ELF-1 (cell line): ENCODE measurements around the gene PRPF39.
A peak's percentile ranks its signal among the peaks of the same experiment; 100 is the strongest.

Experiments used
- DNase-seq: peaks from one replicate; pipeline ENCODE4 v3.0.0-alpha.2; 2016; ENCODE audit warnings: low read depth, low spot score

PRPF39 gene

DNA sequence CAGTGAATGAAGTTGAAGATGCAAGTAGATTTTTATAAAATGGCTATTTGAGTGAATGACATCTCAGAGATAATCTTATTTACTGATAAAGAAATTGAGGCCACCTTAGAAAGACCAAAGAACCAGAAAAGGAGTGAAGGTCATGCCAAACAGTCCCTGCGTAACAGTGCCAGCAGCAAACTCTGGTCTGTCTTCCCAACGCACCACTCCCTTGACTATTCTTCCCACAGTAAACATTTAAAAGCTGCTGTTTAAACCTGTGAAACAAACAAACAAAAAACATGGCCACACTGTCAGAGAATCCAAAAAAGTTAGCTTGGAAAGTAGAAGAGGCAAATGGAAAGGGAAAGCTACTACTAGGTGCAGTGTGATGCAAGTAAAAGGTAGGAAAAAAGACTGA is 1.5 kb upstream of the PRPF39 start:
- DNase-seq, result no peak

DNA sequence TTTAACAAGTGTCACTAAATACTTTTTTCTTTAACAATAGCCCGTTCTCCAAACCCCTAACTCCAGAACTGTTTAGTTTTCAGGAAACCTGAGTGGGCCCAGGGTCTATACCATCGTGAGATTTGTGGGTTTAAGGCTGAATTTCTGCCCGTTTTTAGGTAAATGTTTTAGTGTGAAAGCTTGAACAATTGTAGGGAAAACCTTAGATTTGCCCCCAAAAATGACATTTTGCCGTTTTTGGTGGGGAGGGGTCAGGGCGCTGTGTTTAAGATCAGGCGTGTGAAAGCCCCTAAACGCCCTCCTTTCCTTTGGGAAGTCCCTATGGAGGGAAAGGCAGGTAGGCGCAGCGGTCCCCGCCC is 320 bp upstream of the PRPF39 start:
- DNase-seq, result no peak

DNA sequence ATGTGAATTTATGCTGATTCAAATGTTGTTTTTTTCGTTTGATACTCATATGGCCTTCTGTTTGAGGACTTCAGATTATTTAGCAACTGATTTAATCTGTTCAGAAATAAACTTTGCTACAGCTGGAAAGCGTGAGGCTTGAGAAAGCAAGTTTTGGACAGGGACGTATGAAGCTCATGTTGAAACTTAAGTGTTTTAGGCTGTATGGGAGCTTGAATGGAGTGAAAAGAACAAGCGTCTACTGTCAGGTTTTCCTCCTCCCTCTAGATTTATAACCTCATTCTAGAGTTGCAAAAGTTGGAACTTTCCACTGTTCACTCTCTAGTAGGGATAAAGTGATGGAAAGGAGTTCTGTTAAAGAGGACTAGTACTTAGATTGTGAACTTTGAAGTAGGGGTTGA is 1.0 kb downstream of the PRPF39 start:
- DNase-seq, result no peak

DNA sequence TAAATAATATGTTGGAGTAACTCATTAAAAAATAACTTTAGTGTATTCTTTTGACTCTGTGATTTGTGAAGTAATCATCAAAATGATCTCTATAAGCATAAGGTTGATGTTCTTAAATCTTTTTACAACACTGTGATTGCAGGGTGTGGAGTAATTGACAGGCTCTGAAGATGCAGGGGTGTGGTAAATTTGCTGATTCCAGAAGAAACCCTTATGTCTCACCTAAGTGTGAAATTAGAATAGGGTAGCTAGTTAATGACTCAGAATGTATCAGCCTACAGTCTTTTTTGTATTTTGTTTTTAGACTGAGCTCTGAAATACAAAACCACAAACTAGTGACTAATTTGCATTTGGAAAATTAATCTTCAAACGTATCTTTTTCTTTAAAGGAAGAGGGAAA is 5.9 kb downstream of the PRPF39 start:
- no peak for DNase-seq

DNA sequence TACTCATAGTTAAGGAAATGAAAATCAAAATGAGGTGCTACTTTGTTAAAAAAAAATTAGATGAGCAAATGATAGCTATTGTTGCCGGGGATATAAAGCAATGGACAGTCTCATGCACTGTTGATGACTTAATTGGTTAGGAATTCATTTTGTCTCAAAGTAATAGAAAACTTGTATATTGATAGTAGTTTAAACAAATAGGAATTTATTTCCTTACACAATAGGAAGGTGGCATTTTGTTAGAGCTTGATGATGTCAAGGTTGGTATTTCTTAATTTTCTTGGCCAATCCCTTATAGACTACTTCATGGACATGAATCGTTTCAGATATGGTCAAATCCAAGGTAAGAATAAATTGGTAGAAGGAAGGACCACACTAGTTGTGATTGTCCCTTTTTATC is 7.8 kb downstream of the PRPF39 start:
- no peak for DNase-seq

DNA sequence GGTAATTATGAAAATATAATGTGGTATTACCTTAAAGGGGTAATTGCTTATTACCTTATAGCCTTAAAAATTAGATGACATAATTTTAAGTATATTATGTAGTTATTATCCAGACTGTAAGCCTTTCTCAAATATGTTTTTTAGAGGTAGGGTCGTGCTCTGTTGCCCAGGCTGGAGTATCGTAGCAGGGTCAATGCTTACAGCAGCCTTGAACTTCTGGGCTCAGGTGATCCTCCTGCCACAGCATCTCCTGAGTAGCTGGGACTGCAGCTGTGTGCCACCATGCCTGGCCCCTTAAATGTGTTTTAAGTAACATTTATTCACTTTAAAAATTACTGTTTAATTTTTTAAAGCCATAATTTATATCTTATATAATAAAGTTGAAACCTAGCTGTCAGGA is 10.4 kb downstream of the PRPF39 start:
- no peak for DNase-seq

DNA sequence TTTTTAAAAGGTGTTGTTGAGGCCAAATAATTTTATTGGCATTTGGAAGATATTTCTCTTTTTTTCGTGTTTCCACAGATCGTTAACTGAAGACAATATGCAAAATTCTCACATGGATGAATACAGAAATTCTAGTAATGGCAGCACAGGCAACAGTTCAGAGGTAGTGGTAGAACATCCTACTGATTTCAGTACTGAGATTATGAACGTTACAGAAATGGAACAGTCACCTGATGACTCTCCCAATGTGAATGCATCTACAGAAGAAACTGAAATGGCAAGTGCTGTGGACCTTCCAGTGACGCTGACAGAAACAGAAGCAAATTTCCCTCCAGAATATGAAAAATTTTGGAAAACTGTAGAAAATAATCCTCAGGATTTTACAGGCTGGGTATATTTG is 11.2 kb downstream of the PRPF39 start:
- no peak for DNase-seq

DNA sequence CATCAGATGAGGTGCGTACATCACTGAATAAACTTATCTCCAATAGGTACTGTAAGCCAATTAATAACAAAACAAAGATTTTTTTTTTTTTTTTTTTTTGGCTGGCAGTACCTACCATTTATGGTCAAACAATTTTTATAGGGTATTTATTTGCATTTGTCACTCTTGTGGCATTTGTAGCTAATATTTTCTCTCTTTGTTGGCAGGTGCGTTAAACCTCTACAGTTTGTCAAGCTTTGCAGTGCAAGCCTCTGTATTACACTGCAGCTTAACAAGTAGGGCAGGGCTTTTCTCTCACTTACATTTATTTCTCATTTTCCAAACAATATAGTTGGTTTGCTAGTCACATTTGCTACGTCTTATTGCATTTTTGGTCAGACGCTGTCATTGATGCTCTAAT is 12.3 kb downstream of the PRPF39 start:
- no peak for DNase-seq

DNA sequence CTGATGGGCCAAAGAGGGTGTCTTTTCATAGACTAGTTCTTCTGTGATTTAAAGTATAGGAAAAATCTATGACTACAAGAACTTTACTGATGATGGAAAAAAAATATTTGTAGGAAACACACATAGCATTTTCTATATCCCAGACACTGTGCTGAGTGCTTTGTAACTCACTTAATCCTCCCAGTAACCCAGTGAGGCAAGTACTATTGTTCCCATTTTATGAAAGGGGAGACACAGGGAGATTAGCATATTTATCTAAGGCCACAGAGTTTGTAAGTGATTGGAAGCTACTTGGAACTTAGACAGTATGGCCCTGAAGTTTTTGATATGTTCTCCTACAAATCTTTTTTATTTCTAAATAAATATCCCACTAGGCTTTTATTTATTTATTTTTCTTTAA is 19.9 kb downstream of the PRPF39 start:
- DNase-seq, result no peak

DNA sequence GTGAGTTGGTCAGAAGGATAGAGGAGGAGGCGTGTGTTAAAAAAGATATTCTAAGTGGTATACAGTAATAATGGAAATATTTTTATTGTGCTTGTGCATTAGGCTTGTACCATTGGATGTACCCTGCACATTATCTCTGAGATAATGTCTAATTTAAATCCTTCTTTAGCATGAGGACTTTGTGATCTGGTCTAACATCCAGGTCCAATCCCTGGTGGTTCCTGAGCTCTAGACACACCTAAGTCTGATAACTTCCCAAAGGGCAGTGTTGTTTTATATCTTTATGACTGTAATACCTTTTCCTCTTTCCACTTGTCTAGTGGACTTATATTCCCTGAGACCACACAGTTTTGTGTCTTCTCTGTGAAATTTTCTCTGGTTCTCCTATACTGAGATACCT is 20.6 kb downstream of the PRPF39 start:
- no peak for DNase-seq

DNA sequence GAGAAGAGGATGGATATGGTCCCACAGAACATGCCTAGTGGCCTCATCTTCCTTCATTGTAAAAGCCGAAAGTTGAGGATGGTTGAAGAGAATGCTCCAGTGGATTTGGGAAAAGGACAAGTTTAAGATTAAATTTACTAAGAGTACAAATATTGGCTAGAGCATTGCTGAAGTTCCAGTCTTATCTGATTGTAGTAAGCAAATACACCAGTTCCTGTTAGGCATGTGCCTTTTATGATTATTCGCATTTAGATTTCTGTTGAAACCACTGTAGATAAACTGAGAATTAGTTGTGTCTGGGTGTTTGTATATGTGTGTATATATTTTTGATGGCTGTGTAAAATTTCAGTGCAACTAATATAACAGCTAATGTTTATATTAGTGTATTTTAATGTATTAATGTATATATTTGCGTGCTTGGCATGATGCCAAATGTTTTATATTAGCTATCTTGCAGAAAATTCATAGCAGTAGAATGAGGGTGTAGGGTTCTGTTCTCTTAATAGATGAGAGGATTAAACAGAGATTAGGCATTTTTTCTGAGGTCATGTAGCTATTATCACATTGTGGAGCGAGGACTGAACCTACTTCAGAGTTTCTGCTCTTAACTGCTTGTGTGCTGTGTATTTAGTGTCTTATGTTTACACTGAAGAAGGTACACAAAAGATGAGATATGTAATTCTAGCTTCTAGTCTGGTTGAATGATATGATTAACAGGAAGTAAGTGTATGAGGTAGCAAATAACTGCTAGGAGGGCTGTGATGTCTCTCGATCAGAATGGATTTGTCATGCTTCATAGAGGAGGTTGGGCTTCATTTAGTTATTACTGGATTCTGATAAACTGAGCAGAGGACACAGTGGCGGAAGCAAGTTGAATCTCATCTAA is 29.2 kb downstream of the PRPF39 start:
- no peak for DNase-seq

DNA sequence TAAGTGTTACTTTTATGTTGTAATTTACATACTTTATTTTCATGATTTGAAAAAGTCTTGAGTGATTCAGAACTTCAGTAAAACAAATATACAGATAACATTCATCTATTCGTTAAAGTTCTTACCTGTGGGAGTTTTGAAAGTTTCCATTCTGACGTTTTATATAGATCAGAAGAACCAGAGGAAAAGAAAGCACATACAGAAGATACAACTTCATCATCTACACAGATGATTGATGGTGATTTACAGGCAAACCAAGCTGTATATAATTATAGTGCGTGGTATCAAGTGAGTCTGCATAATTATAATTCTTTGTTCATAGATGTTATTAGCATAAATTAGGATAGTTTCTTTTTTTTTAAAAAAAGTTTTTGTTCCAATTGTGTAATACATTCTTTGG is 30.4 kb downstream of the PRPF39 start:
- DNase-seq, result no peak

DNA sequence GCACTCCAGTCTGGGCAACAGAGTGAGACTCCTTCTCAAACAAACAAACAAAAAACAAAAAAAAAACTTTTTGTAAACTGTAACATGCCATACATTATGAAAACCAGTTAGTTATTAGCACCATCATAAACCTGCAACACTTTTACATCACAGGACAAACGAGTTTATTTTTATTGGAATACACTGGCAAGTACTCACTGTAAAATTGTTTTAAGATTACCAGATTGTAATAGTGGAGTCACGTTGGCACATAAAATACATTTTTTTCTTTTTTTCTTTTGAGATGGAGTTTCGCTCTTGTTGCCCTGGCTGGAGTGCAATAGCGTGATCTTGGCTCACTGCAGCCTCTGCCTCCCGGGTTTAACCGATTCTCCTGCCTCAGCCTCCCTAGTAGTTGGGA is 34.7 kb downstream of the PRPF39 start:
- no peak for DNase-seq

DNA sequence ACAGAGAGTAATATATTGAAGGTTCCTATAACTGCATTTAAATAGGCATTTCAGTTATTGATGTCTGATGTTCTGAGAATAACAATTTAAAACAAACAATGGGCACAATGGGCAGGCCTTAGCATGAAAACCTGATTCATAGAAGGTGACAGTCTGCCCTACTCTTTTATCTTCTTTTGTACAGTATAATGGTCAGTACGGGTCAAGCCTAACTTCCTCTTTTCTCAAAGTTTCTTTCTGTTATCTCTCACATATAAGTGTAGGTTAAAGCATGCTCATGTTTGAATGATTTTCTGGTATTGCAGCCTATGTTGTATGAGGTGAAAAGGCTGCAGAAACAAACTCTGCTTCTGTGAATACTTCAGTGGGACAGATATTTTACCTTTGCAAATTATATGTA is 36.2 kb downstream of the PRPF39 start:
- no peak for DNase-seq

DNA sequence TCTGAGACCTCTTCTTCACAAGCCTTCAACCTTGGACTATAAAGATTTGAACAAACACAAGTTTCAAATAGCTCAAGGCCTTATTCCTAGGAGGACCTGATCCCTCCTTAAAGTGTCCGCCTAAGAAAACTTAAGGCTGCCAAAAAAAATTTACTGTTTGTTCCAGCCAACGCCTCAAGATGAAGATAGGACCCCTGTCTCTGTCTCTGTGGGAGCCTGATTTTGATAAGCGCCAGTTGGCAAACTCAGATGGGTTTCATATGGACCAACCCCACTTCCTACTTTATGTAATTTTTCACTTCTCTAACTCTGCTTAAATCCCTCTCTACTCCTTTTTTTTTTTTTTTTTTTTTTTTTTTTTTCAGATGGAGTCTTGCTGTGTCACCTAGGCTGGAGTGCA is 39.4 kb downstream of the PRPF39 start:
- no peak for DNase-seq

DNA sequence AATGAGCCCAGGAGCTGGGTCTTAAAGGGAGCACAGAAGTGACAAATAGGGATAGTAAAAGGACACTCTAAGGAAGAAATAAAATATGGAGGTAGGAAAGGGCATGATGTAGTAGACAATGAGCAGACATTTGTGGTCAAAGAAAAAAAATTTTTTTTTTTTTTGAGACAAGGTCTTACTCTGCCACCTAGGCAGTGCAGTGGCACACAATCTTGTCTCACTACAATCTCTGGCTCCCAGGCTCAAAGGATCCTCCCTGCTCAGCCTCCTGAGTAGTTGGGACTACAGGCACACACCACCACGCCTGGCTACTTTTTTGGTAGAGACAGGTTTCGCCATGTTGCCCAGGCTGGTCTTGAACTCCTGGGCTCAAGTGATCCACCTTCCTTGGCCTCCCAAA is 41.8 kb downstream of the PRPF39 start:
- no peak for DNase-seq

DNA sequence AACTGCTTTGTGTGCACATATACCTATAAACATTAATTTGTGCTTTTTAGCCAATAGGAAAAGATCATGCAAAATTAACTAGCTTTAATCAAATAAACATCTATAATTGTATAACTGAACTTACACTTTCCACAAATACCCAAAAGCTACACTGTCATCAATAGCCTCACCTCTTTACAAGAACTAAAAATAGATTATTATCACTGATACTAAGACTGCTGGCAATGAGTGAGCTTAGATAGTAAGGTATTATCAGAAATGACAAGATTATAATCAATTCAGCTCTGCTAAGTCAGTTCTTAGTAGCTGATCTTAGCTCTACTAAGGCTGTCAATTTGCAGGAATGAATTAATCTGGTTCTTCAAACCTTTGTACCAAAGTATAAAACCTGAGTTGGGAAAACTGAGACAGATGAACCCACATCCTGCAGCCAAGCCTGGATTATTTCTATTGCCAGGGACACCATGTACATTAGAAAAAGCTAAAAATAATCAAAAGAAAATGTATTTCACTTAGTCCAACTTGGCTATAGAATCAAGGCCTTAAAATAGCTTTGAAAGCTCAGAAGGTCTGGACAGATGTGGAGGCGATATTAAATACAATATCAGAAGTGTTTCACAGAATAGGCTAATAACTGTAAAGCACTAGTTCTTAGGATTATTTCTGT is 45.2 kb downstream of the PRPF39 start:
- no peak for DNase-seq

DNA sequence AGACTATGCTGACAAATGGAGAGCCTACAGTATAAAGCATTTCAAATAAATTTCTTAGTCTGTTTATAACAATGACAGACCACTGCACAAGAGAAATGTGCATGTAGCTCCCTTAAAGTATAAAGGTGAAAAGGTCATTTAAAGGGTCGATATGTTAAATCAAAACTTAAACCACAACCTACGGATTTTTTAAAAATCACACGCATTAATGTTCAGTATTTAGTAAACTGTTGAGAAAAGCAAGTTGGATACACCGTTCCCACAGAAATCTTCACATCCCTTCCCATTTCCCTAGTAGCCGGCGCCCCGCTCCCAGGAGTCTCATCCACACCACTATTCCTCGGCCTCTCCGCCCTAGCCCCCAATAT is 49.8 kb downstream of the PRPF39 start:
- no peak for DNase-seq

DNA sequence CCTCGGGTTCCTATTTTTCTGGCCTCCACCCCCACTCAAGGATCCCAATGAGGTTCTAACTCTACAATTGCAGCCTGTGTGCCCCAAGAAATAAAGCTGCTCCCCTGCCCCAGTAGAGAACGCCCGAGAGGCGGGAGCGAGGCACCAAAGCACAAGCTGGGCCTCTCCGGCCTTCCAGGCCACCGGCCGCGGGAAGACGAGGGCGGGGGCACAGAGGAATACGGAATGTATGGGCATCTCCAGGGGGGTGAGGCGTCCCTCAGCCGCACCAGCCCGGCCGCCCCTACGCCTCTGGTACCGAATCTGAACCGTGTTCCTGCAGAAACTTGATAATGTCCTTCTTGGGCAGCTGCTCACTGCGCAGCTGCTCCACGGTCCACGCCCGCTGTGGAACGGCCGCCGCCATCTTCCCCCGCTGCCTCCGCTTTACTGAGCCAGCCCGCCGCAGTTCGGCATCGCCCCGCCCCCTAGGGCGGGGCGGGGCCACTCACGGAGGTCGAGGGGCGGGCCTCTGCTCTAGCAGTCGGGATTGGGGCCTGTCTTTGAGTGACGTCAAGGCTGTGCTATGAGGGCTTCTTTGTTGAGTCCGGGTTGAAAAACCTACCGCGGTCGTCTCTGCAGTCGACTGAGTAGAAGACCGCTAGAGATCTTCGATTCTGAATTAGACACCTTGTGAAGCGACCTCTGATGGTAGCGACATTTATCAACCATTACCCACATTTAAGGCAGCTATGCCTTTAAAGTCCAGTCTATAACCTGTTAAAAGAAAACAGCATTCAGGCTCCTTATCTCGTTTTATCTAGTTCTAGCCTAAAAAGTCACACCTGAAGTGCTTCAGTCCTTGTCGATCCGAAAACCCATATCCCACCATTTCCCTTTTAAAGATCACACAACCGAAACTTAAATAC is 50.4 kb downstream of the PRPF39 start, which contains the start of gene FKBP3:
Gene FKBP3 (minus strand): TSS at position 431 of the 908 bp plus-strand sequence. CDS start 25 bp downstream, at position 406.
- DNase-seq, result peak; percentile 99

DNA sequence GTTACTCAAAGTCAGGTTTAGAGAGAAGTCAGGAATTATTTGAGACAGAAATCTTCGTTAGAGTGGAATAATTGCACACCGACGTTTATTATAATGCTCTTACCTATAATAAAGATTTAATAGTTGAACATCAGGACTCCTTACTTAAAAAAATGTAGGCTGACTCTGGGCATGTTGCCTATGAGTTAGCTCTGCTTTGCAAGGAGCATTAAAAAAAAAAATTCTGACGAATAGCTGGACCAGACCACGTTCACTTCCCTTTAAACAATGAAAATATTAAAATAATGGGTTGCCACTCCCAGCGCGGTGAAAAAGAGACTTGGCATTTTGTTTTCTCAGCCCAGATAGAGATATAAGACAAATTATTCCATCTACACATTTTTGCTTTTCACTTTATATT is 51.2 kb downstream of the PRPF39 start:
- peak; percentile 3 for DNase-seq

DNA sequence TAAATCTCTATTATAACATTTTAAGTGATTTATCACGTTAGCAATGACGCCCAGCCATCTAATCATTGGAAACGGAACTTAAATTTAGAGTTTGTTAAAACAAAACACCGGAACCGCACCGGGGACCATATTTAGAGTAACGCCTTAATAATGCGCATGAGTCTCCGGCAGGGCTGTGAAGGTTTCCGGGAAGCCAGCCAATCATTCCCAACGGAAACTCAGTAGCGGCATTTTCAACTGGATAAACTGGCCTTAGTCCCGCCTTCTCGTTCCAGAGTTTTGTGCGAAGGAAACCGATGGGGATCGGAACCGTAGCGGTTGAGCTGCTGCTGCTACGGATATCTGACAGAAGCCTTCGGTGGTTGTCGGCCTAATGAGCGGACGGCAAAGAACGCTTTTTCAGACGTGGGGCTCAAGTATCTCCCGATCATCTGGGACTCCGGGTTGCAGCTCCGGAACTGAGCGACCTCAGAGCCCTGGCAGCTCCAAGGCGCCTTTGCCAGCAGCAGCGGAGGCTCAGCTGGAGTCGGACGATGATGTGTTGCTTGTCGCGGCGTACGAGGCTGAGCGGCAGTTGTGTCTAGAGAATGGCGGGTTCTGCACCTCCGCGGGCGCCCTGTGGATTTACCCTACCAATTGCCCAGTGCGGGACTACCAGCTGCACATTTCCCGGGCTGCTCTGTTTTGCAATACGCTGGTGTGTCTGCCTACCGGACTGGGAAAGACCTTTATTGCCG is 51.9 kb downstream of the PRPF39 start, which contains the start of gene FANCM:
Gene FANCM (plus strand): TSS at position 272 of the 737 bp plus-strand sequence. CDS start 102 bp downstream, at position 374.
- peak; percentile 97 for DNase-seq
